HG03060 (cell line): Measurements from ENCODE around the gene NUDT14.

Source experiments
- ATAC-seq: cut with Tn5 transposase; IDR thresholded peaks from one replicate; pipeline ENCODE4 v1.9.1; 2021; ENCODE audit warnings: low read depth, moderate number of reproducible peaks; ENCODE audit not compliant: unreplicated experiment

The NUDT14 gene

GRCh38 chr14:105178069-105178867 is 2.8 kb downstream of the NUDT14 start:
- ATAC-seq = no peak

GRCh38 chr14:105177082-105177481 is 4.0 kb downstream of the NUDT14 start:
- ATAC-seq = no peak

- no peak for ATAC-seq
Measured at GRCh38 chr14:105176513-105176912, 4.6 kb downstream of the NUDT14 start.

GRCh38 chr14:105173901-105174894 is 6.9 kb downstream of the NUDT14 start:
- no peak for ATAC-seq

- no peak for ATAC-seq
Measured at GRCh38 chr14:105173145-105173544, 8.0 kb downstream of the NUDT14 start.

GRCh38 chr14:105172476-105172875 is 8.6 kb downstream of the NUDT14 start:
- no peak for ATAC-seq

- ATAC-seq = no peak
Measured at GRCh38 chr14:105171004-105171673, 10.0 kb downstream of the NUDT14 start.

- ATAC-seq = no peak
Measured at GRCh38 chr14:105169776-105170655, 11.1 kb downstream of the NUDT14 start.

GRCh38 chr14:105168979-105169507 is 12.1 kb downstream of the NUDT14 start:
- no peak for ATAC-seq

- no peak for ATAC-seq
Measured at GRCh38 chr14:105168496-105168978, 12.6 kb downstream of the NUDT14 start, which contains the start of gene JAG2. Gene JAG2, minus strand, starts transcription at chr14:105168776. Its CDS starts 356 bp downstream, at chr14:105168420.

- ATAC-seq = no peak
Measured at GRCh38 chr14:105168093-105168420, 13.1 kb downstream of the NUDT14 start.

- ATAC-seq = no peak
Measured at GRCh38 chr14:105167303-105168092, 13.6 kb downstream of the NUDT14 start.

- ATAC-seq = no peak
Measured at GRCh38 chr14:105166571-105167302, 14.4 kb downstream of the NUDT14 start.

- ATAC-seq = no peak
Measured at GRCh38 chr14:105165761-105166485, 15.2 kb downstream of the NUDT14 start.

- no peak for ATAC-seq
Measured at GRCh38 chr14:105165134-105165704, 15.9 kb downstream of the NUDT14 start.

GRCh38 chr14:105163040-105163742 is 17.9 kb downstream of the NUDT14 start:
- ATAC-seq = no peak

GRCh38 chr14:105162669-105162979 is 18.5 kb downstream of the NUDT14 start:
- no peak for ATAC-seq
